Stomach smooth muscle (tissue), 2 donors: ENCODE data around the gene MGME1.

ENCODE experiments used
- H3K27ac ChIP-seq: one replicate; pipeline ENCODE4 v1.7.0; 2013; ENCODE audit warnings: mild to moderate bottlenecking, low read length, inconsistent platforms
- H3K27me3 ChIP-seq, 2 donors: one replicate each; pipeline ENCODE4 v1.7.0; 2013; ENCODE audit warnings: low read length in 2 of 2; ENCODE audit not compliant: insufficient read depth in 2 of 2, control insufficient read depth in 1 of 2
- H3K36me3 ChIP-seq, 2 donors: one replicate each; pipeline ENCODE4 v1.7.0; 2013; ENCODE audit warnings: low read length in 2 of 2; ENCODE audit not compliant: control insufficient read depth in 2 of 2, insufficient read depth in 2 of 2
- H3K4me1 ChIP-seq: one replicate; pipeline ENCODE4 v1.7.0; 2013; ENCODE audit warnings: low read length; ENCODE audit not compliant: control insufficient read depth, insufficient read depth
- H3K4me3 ChIP-seq, 2 donors: one replicate each; pipeline ENCODE4 v1.7.0; 2013; ENCODE audit warnings: low read length in 2 of 2
- H3K9ac ChIP-seq, 2 donors: one replicate each; pipeline ENCODE4 v1.7.0; 2013; ENCODE audit warnings: low read length in 2 of 2, mild to moderate bottlenecking in 1 of 2
- H3K9me3 ChIP-seq, 2 donors: one replicate each; pipeline ENCODE4 v1.7.0; 2013; ENCODE audit warnings: low read length in 2 of 2; ENCODE audit not compliant: control insufficient read depth in 2 of 2
- donor health status: healthy.
- donor health status: Pancreatic carcinoma.

Gene MGME1

DNA sequence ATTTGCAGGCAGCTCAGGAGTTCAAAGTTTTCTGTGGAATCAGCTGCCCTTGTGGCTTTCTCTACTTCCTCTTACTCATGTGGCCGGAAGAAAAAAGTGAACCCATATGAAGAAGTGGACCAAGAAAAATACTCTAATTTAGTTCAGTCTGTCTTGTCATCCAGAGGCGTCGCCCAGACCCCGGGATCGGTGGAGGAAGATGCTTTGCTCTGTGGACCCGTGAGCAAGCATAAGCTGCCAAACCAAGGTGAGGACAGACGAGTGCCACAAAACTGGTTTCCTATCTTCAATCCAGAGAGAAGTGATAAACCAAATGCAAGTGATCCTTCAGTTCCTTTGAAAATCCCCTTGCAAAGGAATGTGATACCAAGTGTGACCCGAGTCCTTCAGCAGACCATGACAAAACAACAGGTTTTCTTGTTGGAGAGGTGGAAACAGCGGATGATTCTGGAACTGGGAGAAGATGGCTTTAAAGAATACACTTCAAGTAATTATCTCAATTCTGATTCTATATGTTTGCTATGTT, 1.1 kb downstream of the MGME1 start:
- Histone ChIP-seq H3K4me1 (peaks cover 15% of the 10 kb centered on the region), H3K4me3 (peak overlapping the region; percentile 93 to 95), H3K9ac (peak overlapping the region; percentile 77 to 93), H3K27ac (peak overlapping the region; percentile 89), H3K9me3 (no peaks in the 10 kb centered on the region), H3K27me3 (no peaks in the 10 kb centered on the region), H3K36me3 (no peaks in the 10 kb centered on the region)

DNA sequence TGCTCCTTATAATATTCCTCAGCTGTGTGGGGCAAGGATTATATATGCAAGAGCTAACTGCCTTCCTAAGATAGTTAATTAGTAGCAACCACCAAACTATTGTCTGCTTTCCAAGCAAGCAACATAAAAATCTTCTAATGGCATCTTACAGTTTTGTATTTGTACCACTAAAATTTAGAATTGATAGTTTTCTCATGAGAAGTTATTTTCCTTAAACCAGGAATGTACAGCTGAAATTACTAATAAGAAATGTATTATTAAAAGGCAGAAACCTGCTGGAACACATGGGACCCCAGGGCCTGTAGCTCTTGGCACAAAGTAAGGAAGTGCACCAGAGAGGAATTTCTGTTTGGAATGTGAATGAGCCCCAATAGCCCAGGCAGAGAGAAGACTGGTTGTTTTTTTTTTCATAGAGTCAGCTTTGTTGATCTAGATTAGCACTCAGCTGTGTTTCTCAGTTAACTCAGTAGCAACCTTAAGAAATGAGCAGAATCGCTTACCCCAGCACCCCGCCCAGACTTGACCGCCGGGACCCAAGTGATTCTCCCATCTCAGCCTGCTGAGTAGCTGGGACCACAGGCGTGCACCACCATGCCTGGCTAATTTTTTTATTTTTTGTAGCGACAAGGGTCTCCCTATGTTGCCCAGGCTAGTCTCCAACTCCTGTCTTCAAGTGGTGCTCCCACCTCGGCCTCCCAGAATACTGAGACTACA, 2.6 kb downstream of the MGME1 start:
- Histone ChIP-seq H3K9me3 (no peaks in the 10 kb centered on the region), H3K9ac (no peak overlapping the region), H3K4me1 (peaks cover 10% of the 10 kb centered on the region), H3K27me3 (no peaks in the 10 kb centered on the region), H3K27ac (no peak overlapping the region), H3K4me3 (peak overlapping the region; percentile 1 to 5), H3K36me3 (peaks cover 0 to 3% of the 10 kb centered on the region in 2 donors)

DNA sequence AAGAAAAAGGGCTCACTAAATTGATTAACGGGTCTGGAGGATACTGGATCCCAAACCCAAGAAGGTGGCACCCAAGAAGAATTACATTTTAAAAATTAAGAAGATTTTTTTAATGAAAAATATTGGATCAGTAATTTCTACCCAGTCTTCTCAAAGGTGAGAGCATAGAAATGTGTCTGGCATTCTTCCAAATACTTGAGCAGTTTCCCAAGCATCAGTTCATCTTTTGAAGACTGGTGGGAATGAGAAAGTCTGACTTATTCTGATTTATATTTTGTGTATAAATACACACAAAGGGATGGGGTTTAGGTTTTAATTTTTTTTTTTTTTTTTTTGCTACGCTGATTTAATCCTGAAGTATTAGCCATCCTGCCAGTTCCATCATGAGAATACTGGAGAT, 3.3 kb downstream of the MGME1 start:
- Histone ChIP-seq H3K4me3 (no peak overlapping the region), H3K9me3 (no peaks in the 10 kb centered on the region), H3K27me3 (no peaks in the 10 kb centered on the region), H3K27ac (no peak overlapping the region), H3K9ac (no peak overlapping the region), H3K36me3 (peaks cover 0 to 3% of the 10 kb centered on the region in 2 donors), H3K4me1 (peaks cover 10% of the 10 kb centered on the region)

DNA sequence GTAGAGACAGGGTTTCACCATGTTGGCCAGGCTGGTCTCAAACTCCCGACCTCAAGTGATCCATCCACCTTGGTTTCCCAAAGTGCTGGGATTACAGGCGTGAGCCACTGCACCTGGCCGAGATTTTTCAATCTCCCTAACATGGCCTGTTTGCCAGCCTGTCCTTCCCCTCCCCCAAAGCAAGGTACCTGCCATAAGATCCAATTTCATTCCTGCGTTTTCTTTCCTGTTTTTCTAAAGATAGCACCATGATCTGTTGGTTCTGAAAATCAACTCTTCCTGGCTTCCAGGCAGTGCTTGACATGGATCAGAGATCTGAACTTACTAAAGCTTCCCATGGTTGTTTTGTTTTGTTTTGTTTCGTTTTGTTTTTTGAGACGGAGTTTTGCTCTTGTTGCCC, 7.5 kb downstream of the MGME1 start:
- Histone ChIP-seq H3K9me3 (no peaks in the 10 kb centered on the region), H3K9ac (no peak overlapping the region), H3K27me3 (no peaks in the 10 kb centered on the region), H3K4me3 (no peak overlapping the region), H3K4me1 (peaks cover 5% of the 10 kb centered on the region), H3K36me3 (peaks cover 0 to 3% of the 10 kb centered on the region in 2 donors), H3K27ac (no peak overlapping the region)

DNA sequence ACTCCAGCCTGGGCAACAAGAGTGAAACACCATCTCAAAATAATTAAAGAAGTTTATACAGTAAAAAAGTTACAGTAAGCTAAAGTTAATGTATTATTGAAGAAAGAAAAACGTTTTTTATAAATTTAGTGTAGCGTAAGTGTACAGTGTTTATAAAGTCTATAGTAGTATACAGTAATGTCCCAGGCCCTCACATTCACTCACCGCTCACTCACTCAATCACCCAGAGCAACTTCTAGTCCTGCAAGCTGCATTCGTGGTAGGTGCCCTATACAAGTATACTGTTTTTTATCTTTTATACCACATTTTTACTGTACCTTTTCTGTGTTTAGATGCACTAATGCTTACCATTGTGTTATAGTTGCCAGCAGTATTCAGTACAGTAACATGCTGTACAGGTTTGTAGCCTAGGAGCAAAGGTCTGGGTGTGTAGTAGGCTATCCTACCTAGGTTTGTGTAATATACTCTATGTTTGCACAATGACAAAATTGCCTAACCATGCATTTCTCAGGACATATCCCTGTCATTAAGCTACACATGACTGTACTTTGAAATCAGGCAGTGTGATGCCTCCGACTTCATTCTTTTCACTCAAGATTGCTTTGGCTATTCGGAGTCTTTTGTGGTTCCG, 16.7 kb downstream of the MGME1 start:
- H3K4me3 ChIP-seq, result no peak overlapping the region
- no peak overlapping the region for H3K9ac ChIP-seq
- H3K36me3 ChIP-seq, result peaks cover 0 to 9% of the 10 kb centered on the region in 2 donors
- no peaks in the 10 kb centered on the region for H3K9me3 ChIP-seq
- no peak overlapping the region for H3K27ac ChIP-seq
- H3K4me1 ChIP-seq, result no peaks in the 10 kb centered on the region
- H3K27me3 ChIP-seq, result no peaks in the 10 kb centered on the region

DNA sequence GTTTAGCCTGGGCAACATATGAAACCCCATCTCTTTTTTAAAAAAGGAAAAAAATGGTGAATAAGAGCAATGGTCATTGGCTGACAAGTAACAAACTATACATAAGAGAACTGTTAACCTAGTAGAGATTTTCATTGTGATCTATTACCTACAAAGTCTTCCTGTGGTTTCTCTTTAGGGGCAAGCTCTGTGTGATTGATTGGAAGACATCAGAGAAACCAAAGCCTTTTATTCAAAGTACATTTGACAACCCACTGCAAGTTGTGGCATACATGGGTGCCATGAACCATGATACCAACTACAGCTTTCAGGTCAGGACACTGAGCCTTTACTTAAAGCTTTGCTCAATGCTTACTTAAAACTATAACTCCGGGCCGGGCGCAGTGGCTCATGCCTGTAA, 19.2 kb downstream of the MGME1 start:
- H3K36me3 ChIP-seq, result peaks cover 0 to 9% of the 10 kb centered on the region in 2 donors

DNA sequence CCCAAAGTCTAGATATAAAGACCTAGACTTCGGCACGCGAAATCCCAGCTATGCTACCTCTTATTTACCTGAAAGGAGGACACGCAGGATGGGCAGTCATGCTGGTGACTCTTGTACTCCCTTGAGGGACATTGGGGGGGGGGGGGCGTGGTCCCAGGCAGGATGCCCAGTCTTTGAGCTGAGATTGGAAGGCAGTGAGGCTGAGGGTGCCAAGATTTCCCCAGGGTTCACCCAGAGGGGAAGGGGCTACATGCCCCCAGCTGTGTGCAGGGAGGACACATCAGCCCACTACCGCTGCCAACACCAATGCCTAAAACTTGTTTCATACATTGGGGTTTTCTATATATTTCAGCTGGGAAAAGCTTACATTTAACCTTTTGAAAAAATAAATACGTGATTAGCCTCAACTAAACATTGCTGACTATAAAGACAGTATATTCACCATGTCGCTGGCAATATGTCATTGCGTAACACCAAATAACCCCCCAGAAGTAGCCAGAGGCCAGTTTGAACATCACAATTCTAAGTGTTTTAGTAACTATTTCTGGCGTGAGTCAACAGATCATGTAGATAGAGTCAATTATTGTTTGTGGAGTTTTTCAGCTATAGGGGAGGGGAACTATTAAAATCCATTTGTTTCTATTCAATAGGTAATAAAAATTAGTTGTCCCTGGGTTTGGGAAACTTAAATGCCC, 21.6 kb downstream of the MGME1 start:
- Histone ChIP-seq H3K27ac (no peak overlapping the region), H3K9me3 (no peaks in the 10 kb centered on the region), H3K36me3 (peaks cover 0 to 9% of the 10 kb centered on the region in 2 donors), H3K27me3 (no peaks in the 10 kb centered on the region), H3K4me3 (no peak overlapping the region), H3K4me1 (no peaks in the 10 kb centered on the region), H3K9ac (no peak overlapping the region)

More for the DNA sequence above, 19.2 kb downstream of the MGME1 start:
- H3K4me1 ChIP-seq, result no peaks in the 10 kb centered on the region
- H3K4me3 ChIP-seq, result no peak overlapping the region
- no peak overlapping the region for H3K9ac ChIP-seq
- no peaks in the 10 kb centered on the region for H3K27me3 ChIP-seq
- no peak overlapping the region for H3K27ac ChIP-seq
- no peaks in the 10 kb centered on the region for H3K9me3 ChIP-seq

DNA sequence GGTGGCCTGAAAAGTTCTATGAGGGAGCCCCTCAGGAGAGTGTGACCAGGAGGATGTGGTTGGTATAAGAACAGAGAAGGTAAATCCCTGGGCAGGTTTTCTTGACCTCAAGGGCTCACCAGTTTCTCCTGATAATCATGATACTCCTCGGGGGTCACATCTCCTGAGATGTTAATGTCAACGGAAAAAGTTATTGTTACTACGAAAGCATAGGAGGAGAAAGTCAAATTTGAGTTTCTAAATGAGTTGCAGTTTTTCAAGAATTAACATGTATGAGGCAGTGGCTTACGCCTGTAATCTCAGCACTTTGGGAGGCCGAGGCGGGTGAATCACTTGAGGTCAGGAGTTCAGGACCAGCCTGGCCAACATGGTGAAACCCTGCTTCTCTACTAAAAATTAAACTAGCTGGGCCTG, 23.4 kb downstream of the MGME1 start:
- Histone ChIP-seq H3K4me3 (no peak overlapping the region), H3K9me3 (no peaks in the 10 kb centered on the region), H3K27ac (no peak overlapping the region), H3K36me3 (peaks cover 0 to 9% of the 10 kb centered on the region in 2 donors), H3K4me1 (peaks cover 2% of the 10 kb centered on the region), H3K27me3 (no peaks in the 10 kb centered on the region), H3K9ac (no peak overlapping the region)

DNA sequence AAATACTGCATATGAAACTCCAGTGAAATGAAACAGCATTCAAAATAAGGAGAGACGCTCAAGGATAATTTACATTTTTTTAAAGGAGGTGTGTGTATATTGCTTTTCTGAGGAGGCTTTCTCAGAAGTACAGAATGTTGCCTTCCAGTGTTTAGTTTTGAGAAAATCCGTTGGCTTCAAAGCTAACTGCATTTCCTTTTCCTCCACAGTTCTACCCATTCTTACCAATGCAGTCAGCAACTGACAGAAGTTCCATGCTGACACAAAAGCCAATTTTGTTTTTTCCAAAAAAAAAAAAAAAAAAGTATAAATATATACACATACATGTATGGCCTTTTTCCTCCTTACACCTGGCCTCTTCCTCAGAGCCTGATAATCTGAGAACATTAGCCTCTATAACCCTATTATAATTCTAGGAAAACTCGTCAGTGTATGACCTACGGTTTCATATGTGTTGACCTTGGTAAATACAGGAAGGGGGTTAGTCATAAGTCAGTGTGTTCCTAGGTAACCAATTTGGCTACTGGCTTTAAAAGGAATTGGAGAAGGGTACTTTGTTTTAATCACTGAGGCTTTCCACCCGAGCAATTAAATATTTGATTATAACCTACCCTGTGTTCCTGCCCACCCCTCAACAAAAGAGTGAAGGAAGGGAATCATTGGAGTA, 24.2 kb downstream of the MGME1 start:
- Histone ChIP-seq H3K4me3 (no peak overlapping the region), H3K9ac (no peak overlapping the region), H3K27me3 (no peaks in the 10 kb centered on the region), H3K36me3 (peaks cover 0 to 9% of the 10 kb centered on the region in 2 donors), H3K9me3 (no peaks in the 10 kb centered on the region), H3K27ac (no peak overlapping the region), H3K4me1 (peaks cover 2% of the 10 kb centered on the region)

DNA sequence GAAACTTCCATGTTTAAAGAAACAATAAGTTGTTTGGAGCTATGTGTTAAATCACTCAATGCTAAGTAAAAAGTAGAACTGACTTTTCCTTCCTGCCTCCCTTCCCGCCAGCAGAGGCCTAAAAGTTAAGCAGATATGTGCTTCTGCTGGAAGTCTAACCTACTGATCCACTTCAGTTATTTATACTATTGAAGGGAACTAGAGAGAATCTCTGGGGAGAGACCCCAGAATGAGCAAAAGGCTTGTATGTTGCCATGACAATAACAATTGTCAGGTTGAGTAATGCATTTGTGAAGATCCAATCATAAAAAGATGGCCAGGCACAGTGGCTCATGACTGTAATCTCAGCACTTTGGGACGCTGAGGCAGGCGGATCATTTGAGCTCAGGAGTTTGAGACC, 24.7 kb downstream of the MGME1 start:
- H3K27me3 ChIP-seq, result no peaks in the 10 kb centered on the region
- H3K27ac ChIP-seq, result no peak overlapping the region
- H3K4me1 ChIP-seq, result peaks cover 2% of the 10 kb centered on the region
- no peak overlapping the region for H3K9ac ChIP-seq
- no peaks in the 10 kb centered on the region for H3K9me3 ChIP-seq
- H3K36me3 ChIP-seq, result peaks cover 0 to 9% of the 10 kb centered on the region in 2 donors
- H3K4me3 ChIP-seq, result no peak overlapping the region
